ENCODE measurements around the gene ATG10.

- TF ChIP-seq CTCF (IDR thresholded peaks at IDR 0.05): no peak
- no peak for TF ChIP-seq POLR2A (IDR thresholded peaks at IDR 0.05)
These were observed 236.5 kb downstream of the ATG10 start for GRCh38 chr5:82208371-82208770.

All from uterus (tissue), 2 donors.